ENCODE results near the gene LRRC8D. TPM values are rescaled to one million over a fixed set of nuclear protein-coding genes. Genes with fewer than 3 reads are reported as not detected.

Gene LRRC8D
- total and polyA plus RNA-seq, 2 of the 4 experiments (the other 2 are of a cell fraction): 34.1 to 35.3 TPM

- Histone ChIP-seq H2AK9ac (replicated peaks; ENCODE audit: low read depth, low read length, poor library complexity) (peak overlapping the region; percentile 90), H2AFZ (replicated peaks; ENCODE audit: low read length, poor library complexity) (peak overlapping the region; percentile 79), H3K56ac (ENCODE audit: extremely low read depth, insufficient read depth, low read length) (peak overlapping the region; percentile 46), H3K9me1 (ENCODE audit: insufficient read depth, low read length) (peaks cover 5% of the 10 kb centered on the region), H3K18ac (ENCODE audit: low read depth, low read length) (0 out of 2 replicates have a peak overlapping the region, but pooled peaks have one; percentile 1), H3K36me3 (ENCODE audit: control insufficient read depth, insufficient read depth, low read length) (no peaks in the 10 kb centered on the region), H3K4me2 (ENCODE audit: low read depth, low read length) (peak overlapping the region; percentile 29; the same call in 1 of the 2 replicates), H2BK20ac (ENCODE audit: low read depth, low read length) (peak overlapping the region; percentile 34; the same call in 1 of the 2 replicates), H3K27me3 (ENCODE audit: control insufficient read depth, insufficient read depth, low read length) (no peaks in the 10 kb centered on the region), H3K14ac (replicated peaks; ENCODE audit: low read depth, low read length) (peak overlapping the region; percentile 68), H2AK5ac (ENCODE audit: low read depth, low read length) (peak overlapping the region; percentile 81), H3K4ac (ENCODE audit: low read depth, low read length) (peak overlapping the region; percentile 77), H3K9me3 (ENCODE audit: control insufficient read depth, insufficient read depth, low read length) (peaks cover 2% of the 10 kb centered on the region; the same call in 1 of the 2 replicates), H4K8ac (ENCODE audit: low read depth in 2 of 2, low read length in 2 of 2) (peak overlapping the region in 1 of 2 experiments; percentile 18; a peak in 1 of 4 replicates), H3K79me1 (ENCODE audit: low read depth in 1 of 2, low read length in 2 of 2) (0 out of 4 replicates have a peak, but pooled peaks cover 0 to 5% of the 10 kb centered on the region in 2 experiments), H4K5ac (ENCODE audit: low read depth, low read length) (no peak overlapping the region), H4K91ac (ENCODE audit: insufficient read depth, low read depth, low read length) (peak overlapping the region; percentile 44; the same call in 1 of the 2 replicates), H2BK120ac (ENCODE audit: low read depth, low read length) (peak overlapping the region; percentile 62), H3K4me3 (ENCODE audit: insufficient read depth, low read depth, low read length) (no peak overlapping the region), H3K9ac (ENCODE audit: low read depth, low read length) (no peak overlapping the region), H3K27ac (ENCODE audit: insufficient read depth, low read length) (0 out of 2 replicates have a peak overlapping the region, but pooled peaks have one; percentile 32), H3K4me1 (ENCODE audit: control insufficient read depth, insufficient read depth, low read length) (peaks cover 4% of the 10 kb centered on the region), H3K23ac (ENCODE audit: low read depth, low read length) (peak overlapping the region; percentile 72; the same call in 1 of the 2 replicates), H2BK15ac (ENCODE audit: low read depth, low read length) (no peak overlapping the region), H4K20me1 (ENCODE audit: insufficient read depth, low read length) (0 out of 2 replicates have a peak, but pooled peaks cover 5% of the 10 kb centered on the region), H2BK5ac (ENCODE audit: low read depth, low read length, poor library complexity, severe bottlenecking) (peak overlapping the region; percentile 53)
- WGBS, 2 experiments (ENCODE audit: extremely low coverage in 2 of 2, insufficient read length in 1 of 2): 73% methylated on average over 3 of the region's 6 CpGs; no CpG with 5 or more reads in 1 of the 2 experiments
- intact Hi-C loops (cut with micrococcal nuclease) (no loop called here), dilution Hi-C loops (cut with HindIII; ENCODE audit: low sequenced_read_pairs, unreplicated experiment) (no loop called here), in situ Hi-C loops (cut with MboI; ENCODE audit: low sequenced_read_pairs) (no loop called here)
- no peak for TF ChIP-seq MAFK (IDR thresholded peaks at IDR 0.05; ENCODE audit: low read depth, low read length)
- TF ChIP-seq SMC3 (IDR thresholded peaks at IDR 0.05; ENCODE audit: low read depth, low read length): no peak
- no peak for TF ChIP-seq RAD21 (IDR thresholded peaks at IDR 0.05; ENCODE audit: low read length)
- no peak for TF ChIP-seq MAZ (IDR thresholded peaks at IDR 0.05; ENCODE audit: borderline replicate concordance, low read depth, low read length)
- no peak for TF ChIP-seq USF2 (IDR thresholded peaks at IDR 0.05; ENCODE audit: low read depth, low read length)
- TF ChIP-seq RCOR1 (IDR thresholded peaks at IDR 0.05; ENCODE audit: insufficient replicate concordance, low read length): no peak
- TF ChIP-seq FOS (IDR thresholded peaks at IDR 0.05; ENCODE audit: low read depth, low read length): no peak
- no peak for TF ChIP-seq MXI1 (IDR thresholded peaks at IDR 0.05; ENCODE audit: borderline replicate concordance, low read depth, low read length)
- TF ChIP-seq RFX5 (IDR thresholded peaks at IDR 0.05; ENCODE audit: low read depth, low read length): no peak
- TF ChIP-seq BHLHE40 (IDR thresholded peaks at IDR 0.05; ENCODE audit: low read depth, low read length): no peak
- TF ChIP-seq POLR2A (IDR thresholded peaks at IDR 0.05; ENCODE audit: low read depth, low read length): no peak
- no peak for TF ChIP-seq NFE2L2 (IDR thresholded peaks at IDR 0.05; ENCODE audit: low read depth, low read length)
- no peak for TF ChIP-seq CEBPB (IDR thresholded peaks at IDR 0.05; ENCODE audit: low read depth, low read length)
- TF ChIP-seq, protein P1, sequence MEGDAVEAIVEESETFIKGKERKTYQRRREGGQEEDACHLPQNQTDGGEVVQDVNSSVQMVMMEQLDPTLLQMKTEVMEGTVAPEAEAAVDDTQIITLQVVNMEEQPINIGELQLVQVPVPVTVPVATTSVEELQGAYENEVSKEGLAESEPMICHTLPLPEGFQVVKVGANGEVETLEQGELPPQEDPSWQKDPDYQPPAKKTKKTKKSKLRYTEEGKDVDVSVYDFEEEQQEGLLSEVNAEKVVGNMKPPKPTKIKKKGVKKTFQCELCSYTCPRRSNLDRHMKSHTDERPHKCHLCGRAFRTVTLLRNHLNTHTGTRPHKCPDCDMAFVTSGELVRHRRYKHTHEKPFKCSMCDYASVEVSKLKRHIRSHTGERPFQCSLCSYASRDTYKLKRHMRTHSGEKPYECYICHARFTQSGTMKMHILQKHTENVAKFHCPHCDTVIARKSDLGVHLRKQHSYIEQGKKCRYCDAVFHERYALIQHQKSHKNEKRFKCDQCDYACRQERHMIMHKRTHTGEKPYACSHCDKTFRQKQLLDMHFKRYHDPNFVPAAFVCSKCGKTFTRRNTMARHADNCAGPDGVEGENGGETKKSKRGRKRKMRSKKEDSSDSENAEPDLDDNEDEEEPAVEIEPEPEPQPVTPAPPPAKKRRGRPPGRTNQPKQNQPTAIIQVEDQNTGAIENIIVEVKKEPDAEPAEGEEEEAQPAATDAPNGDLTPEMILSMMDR (conservative IDR thresholded peaks at IDR 0.05; ENCODE audit: low read depth, low read length): no peak
- TF ChIP-seq CHD1 (IDR thresholded peaks at IDR 0.05; ENCODE audit: low read depth, low read length): no peak
- DNase-seq (peak; percentile 68), ATAC-seq (ENCODE audit: low read depth) (peak; percentile 65)
- ChIA-PET POLR2A (ENCODE audit: unreplicated experiment) (no interaction called here), CTCF (interaction anchor here (0.6 to 1.1 kb wide), 2 partner anchors 119 to 330 kb away, joined by 3 read pairs; no protein-coding TSS in a partner anchor)
- BruUV-seq (replicated peaks): no TSS peak
Measured at GRCh38 chr1:89962024-89962741, 141.4 kb downstream of the LRRC8D start.
